Mononuclear cell (primary cell): Measurements from ENCODE around the gene MRPL38. TPM values are rescaled to one million over a fixed set of nuclear protein-coding genes. Genes with fewer than 3 reads are reported as not detected.

ENCODE experiments used
- H3K27me3 ChIP-seq: 2 replicates; pipeline ENCODE4 v1.6.0; 2011; ENCODE audit warnings: low read length, control low read depth; ENCODE audit not compliant: insufficient read depth
- H3K4me1 ChIP-seq: 2 replicates; pipeline ENCODE4 v1.5.1; 2011; ENCODE audit warnings: mild to moderate bottlenecking, low read length, control low read depth; ENCODE audit not compliant: insufficient read depth
- H3K4me3 ChIP-seq: 2 replicates; pipeline ENCODE4 v1.5.1; 2011; ENCODE audit warnings: mild to moderate bottlenecking, low read length, moderate library complexity
- H3K9me3 ChIP-seq: 2 replicates; pipeline ENCODE4 v1.5.1; 2011; ENCODE audit warnings: low read depth, mild to moderate bottlenecking, control low read depth, low read length
- total RNA-seq: library from RNA; depleted of rRNA; stranded (reverse); fragments of >200 nt; gene quantifications from one replicate; pipeline ENCODE4 v1.2.3, GENCODE V29; 2012

The MRPL38 gene
- total RNA-seq, 1 donor: 45.4 TPM

DNA sequence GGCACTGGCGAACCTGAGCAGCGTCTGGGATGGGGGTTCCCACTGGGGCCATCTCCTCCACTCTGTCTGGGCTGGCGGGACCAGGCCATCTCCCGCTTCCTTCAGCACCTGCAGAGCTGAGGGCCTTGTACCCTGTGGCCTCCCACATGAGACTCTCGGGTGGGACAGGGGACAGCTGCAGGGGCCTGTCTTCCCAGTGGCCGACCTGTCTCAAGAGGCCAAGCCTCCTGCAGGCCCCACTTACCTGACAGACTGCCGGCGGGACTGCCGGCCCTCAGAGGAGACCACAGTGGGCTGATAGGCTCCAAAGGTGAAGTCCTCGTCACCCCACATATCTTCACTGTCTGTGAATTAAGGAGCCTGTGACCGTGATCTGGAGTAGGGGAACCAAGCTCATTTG, 20.4 kb upstream of the MRPL38 start:
- no peaks in the 10 kb centered on the region for H3K27me3 ChIP-seq
- H3K4me1 ChIP-seq: no peaks in the 10 kb centered on the region
- H3K9me3 ChIP-seq: no peaks in the 10 kb centered on the region
- H3K4me3 ChIP-seq: no peak overlapping the region

- Histone ChIP-seq H3K4me3 (no peak overlapping the region), H3K27me3 (no peaks in the 10 kb centered on the region), H3K9me3 (no peaks in the 10 kb centered on the region), H3K4me1 (no peaks in the 10 kb centered on the region)
Measured at GRCh38 chr17:75922963-75923874, 18.5 kb upstream of the MRPL38 start.

GRCh38 chr17:75922173-75922961, 17.7 kb upstream of the MRPL38 start:
- Histone ChIP-seq H3K27me3 (no peaks in the 10 kb centered on the region), H3K4me1 (no peaks in the 10 kb centered on the region), H3K4me3 (no peak overlapping the region), H3K9me3 (no peaks in the 10 kb centered on the region)

- H3K9me3 ChIP-seq: no peaks in the 10 kb centered on the region
- no peaks in the 10 kb centered on the region for H3K4me1 ChIP-seq
- no peak overlapping the region for H3K4me3 ChIP-seq
- no peaks in the 10 kb centered on the region for H3K27me3 ChIP-seq
Measured at GRCh38 chr17:75921596-75921995, 16.9 kb upstream of the MRPL38 start.

- no peaks in the 10 kb centered on the region for H3K9me3 ChIP-seq
- H3K27me3 ChIP-seq: no peaks in the 10 kb centered on the region
- no peak overlapping the region for H3K4me3 ChIP-seq
- no peaks in the 10 kb centered on the region for H3K4me1 ChIP-seq
Measured at GRCh38 chr17:75920045-75920560, 15.4 kb upstream of the MRPL38 start.

DNA sequence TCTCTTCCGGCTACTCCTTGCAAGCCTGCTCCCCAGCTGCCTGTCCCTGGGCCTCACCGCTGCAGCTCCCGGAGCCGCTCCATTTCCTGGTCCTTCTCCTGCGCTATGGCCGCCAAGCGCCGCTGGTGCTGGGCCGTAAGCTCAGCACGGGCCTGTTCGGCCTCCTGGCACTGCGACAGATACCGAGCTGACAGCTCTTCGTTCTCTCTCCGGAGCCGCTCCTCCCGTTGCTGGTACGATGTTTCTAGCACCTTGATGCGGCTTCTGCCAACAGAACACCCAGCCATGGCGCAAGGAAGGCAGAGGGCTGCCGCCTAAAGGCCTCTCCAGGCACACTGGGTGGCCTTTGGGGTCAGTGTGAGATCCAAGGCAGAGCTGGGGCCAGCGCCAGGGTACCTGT, 14.9 kb upstream of the MRPL38 start:
- no peaks in the 10 kb centered on the region for H3K4me1 ChIP-seq
- H3K27me3 ChIP-seq: no peaks in the 10 kb centered on the region
- H3K4me3 ChIP-seq: no peak overlapping the region
- H3K9me3 ChIP-seq: no peaks in the 10 kb centered on the region

DNA sequence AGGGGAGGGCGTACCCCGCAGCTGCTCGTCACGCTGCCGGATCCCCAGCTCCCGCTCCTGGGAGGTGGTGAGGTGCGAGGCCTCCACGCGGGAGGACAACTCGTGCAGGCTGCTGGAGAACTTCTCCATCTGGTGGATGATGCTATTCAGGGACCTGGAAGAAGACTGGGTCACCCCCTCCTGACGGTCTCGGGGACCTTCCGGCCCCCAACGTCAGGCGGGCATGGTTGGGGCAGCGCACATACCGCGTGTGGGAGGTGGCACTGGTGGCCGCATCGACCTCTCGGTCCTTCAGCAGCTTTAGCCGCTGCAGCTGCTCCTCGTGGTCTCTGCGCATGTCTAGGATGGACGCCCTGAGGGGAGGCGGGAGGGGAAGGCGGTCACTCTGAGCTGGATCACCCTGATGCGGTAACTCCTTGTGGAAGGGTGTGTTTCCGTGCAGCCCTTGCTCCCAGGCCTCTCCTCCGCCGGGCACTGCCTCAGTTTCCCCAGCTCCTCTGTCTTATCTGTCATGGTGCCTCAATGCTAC, 13.3 kb upstream of the MRPL38 start:
- Histone ChIP-seq H3K9me3 (no peaks in the 10 kb centered on the region), H3K4me1 (no peaks in the 10 kb centered on the region), H3K27me3 (no peaks in the 10 kb centered on the region), H3K4me3 (no peak overlapping the region)

- Histone ChIP-seq H3K4me1 (no peaks in the 10 kb centered on the region), H3K9me3 (no peaks in the 10 kb centered on the region), H3K4me3 (no peak overlapping the region), H3K27me3 (no peaks in the 10 kb centered on the region)
Measured at GRCh38 chr17:75917141-75917916, 12.6 kb upstream of the MRPL38 start.

- H3K4me3 ChIP-seq: no peak overlapping the region
- no peaks in the 10 kb centered on the region for H3K27me3 ChIP-seq
- no peaks in the 10 kb centered on the region for H3K9me3 ChIP-seq
- H3K4me1 ChIP-seq: no peaks in the 10 kb centered on the region
Measured at GRCh38 chr17:75915268-75915667, 10.6 kb upstream of the MRPL38 start.

GRCh38 chr17:75914643-75915267, 10.1 kb upstream of the MRPL38 start:
- H3K27me3 ChIP-seq: no peaks in the 10 kb centered on the region

DNA sequence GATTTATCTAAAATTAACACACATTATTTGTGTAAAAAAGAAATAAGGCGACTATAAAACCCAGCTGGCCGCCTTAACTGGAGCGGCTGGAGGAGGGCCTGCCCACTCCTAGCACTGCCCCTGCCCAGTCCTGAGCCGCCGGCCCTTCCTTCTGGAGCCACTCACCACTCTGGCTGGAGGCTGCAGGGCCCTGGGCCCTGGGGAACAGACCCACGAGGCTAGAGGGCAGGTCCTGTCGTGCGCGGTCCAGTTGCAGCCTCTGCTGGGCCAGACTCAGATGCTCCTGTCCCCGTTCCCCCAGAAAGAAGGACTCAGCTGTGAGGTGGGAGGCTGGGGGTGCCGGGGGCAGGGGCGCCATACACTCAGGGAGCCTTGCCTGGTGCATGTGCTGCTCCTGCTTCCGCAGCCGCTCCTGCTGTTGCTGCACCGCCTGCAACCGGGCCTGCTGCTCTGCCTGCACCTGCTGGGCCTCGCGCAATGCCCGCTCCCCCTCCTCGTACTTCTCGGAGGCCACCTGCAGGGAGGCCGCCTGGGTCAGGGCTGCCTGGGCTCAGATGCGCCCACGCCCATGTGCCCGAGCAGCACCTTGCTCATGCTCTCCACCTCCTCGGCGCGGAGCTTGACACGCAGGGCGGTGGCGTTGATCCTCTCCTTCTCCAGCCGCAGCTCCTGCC, 9.0 kb upstream of the MRPL38 start:
- Histone ChIP-seq H3K4me3 (no peak overlapping the region), H3K27me3 (no peaks in the 10 kb centered on the region), H3K4me1 (no peaks in the 10 kb centered on the region), H3K9me3 (no peaks in the 10 kb centered on the region)

More at GRCh38 chr17:75914643-75915267, 10.1 kb upstream of the MRPL38 start:
- Histone ChIP-seq H3K4me3 (no peak overlapping the region), H3K9me3 (no peaks in the 10 kb centered on the region), H3K4me1 (no peaks in the 10 kb centered on the region)

- H3K9me3 ChIP-seq: no peaks in the 10 kb centered on the region
- H3K4me1 ChIP-seq: peaks cover 5% of the 10 kb centered on the region
- H3K27me3 ChIP-seq: no peaks in the 10 kb centered on the region
- no peak overlapping the region for H3K4me3 ChIP-seq
Measured at GRCh38 chr17:75910699-75911098, 6.0 kb upstream of the MRPL38 start.

DNA sequence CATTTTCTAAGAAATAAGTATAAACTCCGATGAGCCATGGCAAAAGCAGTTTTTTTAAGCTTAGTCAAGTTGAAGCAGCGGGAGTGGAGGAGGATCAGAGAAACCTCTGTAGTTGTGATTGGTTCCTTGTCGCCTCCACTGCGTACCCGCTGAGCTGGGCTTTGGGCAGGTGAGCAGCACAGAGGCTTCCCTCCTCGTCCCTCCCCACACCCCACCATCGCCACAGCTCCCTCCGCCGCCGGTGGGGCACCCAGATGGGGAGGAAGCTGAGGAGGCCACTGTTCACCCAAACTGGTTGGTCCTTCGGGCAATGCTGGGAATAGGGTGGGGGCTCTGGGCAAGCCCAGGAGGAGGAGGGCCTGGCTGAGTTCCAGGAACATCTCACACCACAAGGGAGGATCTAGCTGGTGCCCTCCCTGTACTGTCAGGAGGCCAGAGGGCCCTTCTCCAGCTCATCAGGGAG, 5.2 kb upstream of the MRPL38 start:
- Histone ChIP-seq H3K9me3 (no peaks in the 10 kb centered on the region), H3K4me3 (no peak overlapping the region), H3K27me3 (no peaks in the 10 kb centered on the region), H3K4me1 (peaks cover 12% of the 10 kb centered on the region)
